SK-N-SH (cell line): ENCODE data around the gene LARP7. TPM values are rescaled to one million over a fixed set of nuclear protein-coding genes. Genes with fewer than 3 reads are reported as not detected.

ENCODE experiments used
- CTCF ChIA-PET: fragments of 300-600, 350-600 bp; formaldehyde crosslinking; extraction: SDS; loops from one replicate; lab custom pipeline; 2021; lab: Yijun Ruan, JAX
- POLR2A ChIA-PET: fragments of 350-600 bp; sonication (Branson Sonifier 250); formaldehyde crosslinking; extraction: SDS; loops from one replicate; lab custom pipeline; 2020; ENCODE audit warnings: antibody characterized with exemption, inconsistent platforms; lab: Yijun Ruan, JAX
- DNase-seq: peaks from one replicate; pipeline ENCODE4 v3.0.0; 2012
- H2AFZ ChIP-seq: fragments of 200-600 bp; sonication (generic); 2 replicates; pipeline ENCODE4 v1.8.1; 2016; ENCODE audit warnings: antibody characterized with exemption, mild to moderate bottlenecking, low read depth
- H3F3A ChIP-seq: fragments of 200-600 bp; sonication (generic); replicated peaks from 2 replicates; pipeline ENCODE3; 2016; ENCODE audit warnings: antibody characterized with exemption, mild to moderate bottlenecking; ENCODE audit not compliant: insufficient read depth
- H3K27ac ChIP-seq, 2 experiments: fragments of 200-500 bp in 1 of 2; fragments of 200-600 bp in 1 of 2; sonication (Bioruptor generic) in 1 of 2; sonication (generic), shearing (Covaris generic) in 1 of 2; 2 replicates each; pipeline versions ENCODE4 v1.5.1 to v1.6.1; 2014 to 2016; ENCODE audit warnings: low read depth in 2 of 2, inconsistent platforms in 1 of 2, low read length in 1 of 2, mild to moderate bottlenecking in 1 of 2, mixed read lengths in 1 of 2
- H3K27me3 ChIP-seq: fragments of 200-600 bp; sonication (generic), shearing (Covaris generic); 2 replicates; pipeline ENCODE4 v1.6.1; 2016; ENCODE audit warnings: mixed run types; ENCODE audit not compliant: insufficient read depth
- H3K36me3 ChIP-seq, 2 experiments: fragments of 200-500 bp in 1 of 2; fragments of 200-600 bp in 1 of 2; sonication (Bioruptor generic) in 1 of 2; sonication (generic) in 1 of 2; replicated peaks in 1 of 2; 2 replicates each; pipeline versions ENCODE3 to v1.5.1; 2014 to 2016; ENCODE audit warnings: low read length in 1 of 2, mild to moderate bottlenecking in 1 of 2; ENCODE audit not compliant: insufficient read depth in 2 of 2, control insufficient read depth in 1 of 2
- H3K4me1 ChIP-seq, 2 experiments: fragments of 200-500 bp in 1 of 2; fragments of 200-600 bp in 1 of 2; sonication (Bioruptor generic) in 1 of 2; sonication (generic), shearing (Covaris generic) in 1 of 2; 2 replicates each; pipeline versions ENCODE4 v1.5.1 to v1.6.1; 2014 to 2016; ENCODE audit warnings: low read depth in 1 of 2, low read length in 1 of 2, mixed run types in 1 of 2; ENCODE audit not compliant: insufficient read depth in 2 of 2, control insufficient read depth in 1 of 2
- H3K4me2 ChIP-seq: fragments of 200-600 bp; sonication (generic), shearing (Covaris generic); 2 replicates; pipeline ENCODE4 v1.6.1; 2017; ENCODE audit warnings: mixed run types
- H3K4me3 ChIP-seq, 2 experiments: fragments of 200-500 bp in 1 of 2; fragments of 200-600 bp in 1 of 2; sonication (Bioruptor generic) in 1 of 2; sonication (generic), shearing (Covaris generic) in 1 of 2; 2 replicates each; pipeline versions ENCODE4 v1.5.1 to v1.8.1; 2014 to 2016; ENCODE audit warnings: low read depth in 2 of 2, inconsistent platforms in 1 of 2, low read length in 1 of 2, mild to moderate bottlenecking in 1 of 2, mixed read lengths in 1 of 2, moderate library complexity in 1 of 2
- H3K79me2 ChIP-seq: fragments of 200-600 bp; sonication (generic); 2 replicates; pipeline ENCODE4 v1.8.1; 2017; ENCODE audit warnings: mild to moderate bottlenecking; ENCODE audit not compliant: insufficient read depth
- H3K9ac ChIP-seq: fragments of 200-600 bp; sonication (generic); 2 replicates; pipeline ENCODE4 v1.6.1; 2017; ENCODE audit warnings: mixed run types
- H3K9me2 ChIP-seq: fragments of 200-600 bp; sonication (generic); 2 replicates; pipeline ENCODE4 v1.6.1; 2017; ENCODE audit warnings: mixed run types
- H3K9me3 ChIP-seq: fragments of 200-600 bp; sonication (generic); 2 replicates; pipeline ENCODE4 v1.6.1; 2017; ENCODE audit warnings: mixed run types, mild to moderate bottlenecking, moderate library complexity
- H4K20me1 ChIP-seq: fragments of 200-600 bp; sonication (generic); 2 replicates; pipeline ENCODE4 v1.6.1; 2017; ENCODE audit warnings: mild to moderate bottlenecking, mixed run types; ENCODE audit not compliant: insufficient read depth
- CHD2 ChIP-seq: fragments of 150-350 bp; IDR thresholded peaks from 2 replicates; pipeline ENCODE4 v1.6.1; 2018; ENCODE audit warnings: low read length; ENCODE audit not compliant: partially characterized antibody
- GABPA ChIP-seq: IDR thresholded peaks from 2 replicates; pipeline ENCODE4 v1.4.0; 2012; ENCODE audit warnings: low read depth, mild to moderate bottlenecking
- GATA2 ChIP-seq: sonication (generic); formaldehyde crosslinking; IDR thresholded peaks from 2 replicates; pipeline ENCODE4 v1.5.0; 2020; ENCODE audit warnings: mild to moderate bottlenecking, missing genetic modification reagents
- JUND ChIP-seq: IDR thresholded peaks from 2 replicates; pipeline ENCODE4 v1.4.0; 2012
- MEF2A ChIP-seq: IDR thresholded peaks from 2 replicates; pipeline ENCODE4 v1.4.0; 2012; ENCODE audit warnings: low read depth, borderline replicate concordance
- RFX5 ChIP-seq: IDR thresholded peaks from 2 replicates; pipeline ENCODE4 v1.6.1; 2012; ENCODE audit warnings: mild to moderate bottlenecking, improper control_type of control experiment, low read length
- RXRA ChIP-seq: IDR thresholded peaks from 2 replicates; pipeline ENCODE4 v1.4.0; 2012; ENCODE audit warnings: low read depth, mild to moderate bottlenecking, borderline replicate concordance
- SIN3A ChIP-seq: IDR thresholded peaks from 2 replicates; pipeline ENCODE4 v1.6.1; 2012; ENCODE audit warnings: low read depth, mild to moderate bottlenecking, low read length, moderate library complexity, borderline replicate concordance
- SMC3 ChIP-seq: IDR thresholded peaks from 2 replicates; pipeline ENCODE4 v1.6.1; 2012; ENCODE audit warnings: low read depth, low read length, improper control_type of control experiment
- TAF1 ChIP-seq: IDR thresholded peaks from 2 replicates; pipeline ENCODE4 v1.6.1; 2012; ENCODE audit warnings: low read depth, mild to moderate bottlenecking, low read length, moderate library complexity, borderline replicate concordance
- TCF12 ChIP-seq: IDR thresholded peaks from 2 replicates; pipeline ENCODE4 v1.4.0; 2012
- WGBS: methylation state at CpG from one replicate; pipeline ENCODE4 v1.1.6; 2017; ENCODE audit warnings: low lambda C conversion rate; 5-methylcytosine and 5-hydroxymethylcytosine counted together
- polyA plus RNA-seq, 3 experiments: library from polyadenylated mRNA; depleted of rRNA; stranded (reverse); fragments of >200 nt; gene quantifications; 2 replicates each; pipeline ENCODE4 v1.2.3, GENCODE V29; 2012
- TF ChIP-seq, protein P1 (sequence below): IDR thresholded peaks from 2 replicates; pipeline ENCODE4 v1.4.0; 2012; ENCODE audit warnings: low read depth, borderline replicate concordance
- TF ChIP-seq, protein P2 (sequence below): IDR thresholded peaks from 2 replicates; pipeline ENCODE4 v1.4.0; 2012; ENCODE audit warnings: low read depth

The LARP7 gene
- polyA plus RNA-seq, 1 of the 3 experiments (the other 2 are of a cell fraction) = 9.4 TPM

DNA sequence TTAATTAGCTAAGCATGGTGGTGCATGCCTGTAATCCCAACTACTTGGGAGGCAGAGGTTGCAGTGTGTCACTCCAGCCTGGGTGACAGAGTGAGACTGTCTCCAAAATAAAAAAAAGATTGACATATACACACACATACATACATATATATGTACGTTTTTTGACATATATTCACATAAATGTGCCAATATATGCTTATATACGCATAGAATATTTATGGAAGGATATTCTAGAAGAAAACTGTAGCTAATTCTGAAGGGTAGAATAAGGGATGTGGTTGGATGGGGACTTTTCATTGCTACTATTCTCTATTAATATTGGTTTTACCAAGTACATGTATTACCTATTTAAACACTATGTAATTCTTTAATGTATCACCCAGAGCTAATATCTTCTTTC lies 20.0 kb upstream of the LARP7 start:
- no peak for DNase-seq
- Histone ChIP-seq H3K27me3 (no peaks in the 10 kb centered on the region), H3K9me2 (no peaks in the 10 kb centered on the region), H4K20me1 (no peaks in the 10 kb centered on the region), H3K36me3 (peaks cover 25% of the 10 kb centered on the region in 2 experiments), H3K9ac (no peak overlapping the region)
- TF ChIP-seq SMC3 (no peak), CHD2 (no peak), JUND (no peak), RFX5 (no peak)
- TF ChIP-seq, all 33 proteins: peak for 0
- no peak overlapping the region for H2AFZ ChIP-seq
- no peak overlapping the region for H3K4me2 ChIP-seq
- no peak overlapping the region for H3K27ac ChIP-seq
- H3K9me3 ChIP-seq = no peaks in the 10 kb centered on the region
- H3K79me2 ChIP-seq = no peaks in the 10 kb centered on the region
- no peak overlapping the region for H3K4me3 ChIP-seq
- ChIA-PET POLR2A (interaction anchor here (0.7 kb wide), 1 partner anchor 123 kb away, joined by 3 read pairs; no protein-coding TSS in a partner anchor), CTCF (interaction anchor here (0.5 to 1.1 kb wide), 4 partner anchors 16 to 295 kb away, joined by 3 to 6 read pairs (median 4); no protein-coding TSS in a partner anchor)
- WGBS = 93% methylated on average over 2 of the region's 2 CpGs
- H3K4me1 ChIP-seq = no peaks in the 10 kb centered on the region
- no peaks in the 10 kb centered on the region for H3F3A ChIP-seq

DNA sequence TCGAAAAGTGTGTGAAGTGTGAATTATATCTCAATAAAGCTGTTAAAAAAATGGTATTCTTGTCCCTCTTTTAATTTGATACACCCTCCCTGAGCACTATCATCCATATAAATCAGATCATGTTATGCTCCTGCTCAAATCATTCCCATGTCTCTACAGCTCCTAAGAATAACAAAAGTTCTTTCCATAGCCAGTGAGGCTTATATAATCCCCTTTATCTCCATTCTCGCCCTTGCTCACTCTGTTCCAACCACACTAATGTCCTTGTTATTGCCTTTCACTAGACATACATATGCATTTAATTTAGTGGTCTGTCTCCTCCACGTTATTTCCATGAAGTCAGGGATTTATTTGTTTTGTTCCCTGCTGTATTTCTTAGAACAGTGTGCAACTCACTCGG lies 10.7 kb upstream of the LARP7 start:
- H2AFZ ChIP-seq = no peak overlapping the region
- no peak overlapping the region for H3K27ac ChIP-seq
- no peaks in the 10 kb centered on the region for H3K9me3 ChIP-seq
- H3K79me2 ChIP-seq = no peaks in the 10 kb centered on the region
- H3K27me3 ChIP-seq = no peaks in the 10 kb centered on the region
- no peak for TF ChIP-seq CHD2
- no peak for TF ChIP-seq GABPA
- TF ChIP-seq GATA2 (CRISPR knock-in tag) = no peak
- no peak for TF ChIP-seq TCF12
- TF ChIP-seq MEF2A = no peak
- no peak for TF ChIP-seq RXRA
- TF ChIP-seq, protein P1, sequence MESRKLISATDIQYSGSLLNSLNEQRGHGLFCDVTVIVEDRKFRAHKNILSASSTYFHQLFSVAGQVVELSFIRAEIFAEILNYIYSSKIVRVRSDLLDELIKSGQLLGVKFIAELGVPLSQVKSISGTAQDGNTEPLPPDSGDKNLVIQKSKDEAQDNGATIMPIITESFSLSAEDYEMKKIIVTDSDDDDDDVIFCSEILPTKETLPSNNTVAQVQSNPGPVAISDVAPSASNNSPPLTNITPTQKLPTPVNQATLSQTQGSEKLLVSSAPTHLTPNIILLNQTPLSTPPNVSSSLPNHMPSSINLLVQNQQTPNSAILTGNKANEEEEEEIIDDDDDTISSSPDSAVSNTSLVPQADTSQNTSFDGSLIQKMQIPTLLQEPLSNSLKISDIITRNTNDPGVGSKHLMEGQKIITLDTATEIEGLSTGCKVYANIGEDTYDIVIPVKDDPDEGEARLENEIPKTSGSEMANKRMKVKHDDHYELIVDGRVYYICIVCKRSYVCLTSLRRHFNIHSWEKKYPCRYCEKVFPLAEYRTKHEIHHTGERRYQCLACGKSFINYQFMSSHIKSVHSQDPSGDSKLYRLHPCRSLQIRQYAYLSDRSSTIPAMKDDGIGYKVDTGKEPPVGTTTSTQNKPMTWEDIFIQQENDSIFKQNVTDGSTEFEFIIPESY = no peak
- TF ChIP-seq, protein P2, sequence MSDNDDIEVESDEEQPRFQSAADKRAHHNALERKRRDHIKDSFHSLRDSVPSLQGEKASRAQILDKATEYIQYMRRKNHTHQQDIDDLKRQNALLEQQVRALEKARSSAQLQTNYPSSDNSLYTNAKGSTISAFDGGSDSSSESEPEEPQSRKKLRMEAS = no peak
- no peak for TF ChIP-seq SIN3A
- no peak for TF ChIP-seq TAF1
- H3F3A ChIP-seq = no peaks in the 10 kb centered on the region
- WGBS = 84% methylated on average over 4 of the region's 4 CpGs
- H3K9me2 ChIP-seq = no peaks in the 10 kb centered on the region
- H3K4me3 ChIP-seq = no peak overlapping the region
- H3K9ac ChIP-seq = no peak overlapping the region
- CTCF ChIA-PET = interaction anchor here (0.9 to 1.5 kb wide), 2 partner anchors 22 to 139 kb away, joined by 3 to 4 read pairs; no protein-coding TSS in a partner anchor
- H3K4me1 ChIP-seq = no peaks in the 10 kb centered on the region
- no peaks in the 10 kb centered on the region for H4K20me1 ChIP-seq
- H3K4me2 ChIP-seq = no peak overlapping the region
- no peak for DNase-seq
- POLR2A ChIA-PET = no interaction called here
- peaks cover 2 to 15% of the 10 kb centered on the region in 2 experiments for H3K36me3 ChIP-seq
